Nucleus accumbens (tissue), 56 donors: ENCODE data around the gene TMEM212.
"Not testable (repeated sequence)": the region's sequence is repeated elsewhere in the genome, so short reads cannot be mapped to it uniquely, and the experiment has no call there.

ENCODE experiments used
- DNase-seq, 56 donors: peaks; one replicate each; lab custom pipeline; 2025; lab: John Stamatoyannopoulos, UW

TMEM212 gene

GRCh38 chr3:171880101-171880870 is 37.1 kb downstream of the TMEM212 start:
- DNase-seq: no peak

GRCh38 chr3:171881251-171881650 is 38.1 kb downstream of the TMEM212 start:
- no peak for DNase-seq

DNA sequence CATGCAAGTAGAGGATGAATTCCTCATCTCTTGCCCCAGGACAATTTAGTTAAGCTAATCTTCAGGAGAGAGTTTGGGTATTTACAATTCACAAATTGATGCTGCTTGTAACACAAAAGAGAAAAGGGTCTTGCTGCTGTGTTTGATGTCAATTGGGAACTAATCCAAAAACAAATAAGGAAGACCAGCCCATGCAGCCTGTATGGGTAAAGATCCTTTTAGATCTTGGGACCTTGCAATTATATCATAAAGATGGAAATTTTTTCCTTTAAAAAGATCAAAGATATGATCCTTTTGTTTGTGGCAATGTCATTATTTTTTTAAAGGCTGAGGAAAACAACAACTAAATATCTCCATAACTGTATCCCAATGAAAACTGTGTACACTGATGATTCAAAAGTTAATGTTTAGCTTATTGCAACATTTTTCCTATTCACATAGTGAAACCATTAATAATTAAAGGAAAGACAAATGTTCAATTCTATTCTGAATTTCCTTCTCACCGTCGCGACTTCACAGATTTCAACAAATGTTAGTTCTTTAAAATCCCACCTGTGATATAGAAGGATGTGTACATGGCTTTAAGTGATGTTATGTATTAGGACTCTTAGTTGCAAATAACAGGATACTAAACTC is 40.2 kb downstream of the TMEM212 start:
- no peak for DNase-seq

- no peak for DNase-seq
These were observed 40.7 kb downstream of the TMEM212 start for GRCh38 chr3:171883893-171884279.

DNA sequence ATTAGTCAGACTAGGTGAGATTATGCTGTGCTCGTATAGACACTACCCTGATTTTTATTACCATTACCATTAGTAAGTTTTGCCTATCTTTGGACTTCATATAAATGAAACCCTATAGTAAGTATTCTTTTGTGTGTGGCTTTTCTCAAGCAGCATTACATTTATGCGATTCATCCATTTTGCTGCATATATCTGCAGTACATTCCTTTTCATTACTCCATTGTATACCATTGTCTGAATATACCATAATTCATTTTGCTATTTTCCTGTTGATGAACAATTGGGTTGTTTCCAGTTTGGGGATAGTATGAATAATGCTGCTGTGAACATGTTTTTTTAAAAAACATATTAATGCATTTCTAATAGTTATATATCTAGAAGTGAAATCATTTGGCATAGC is 45.3 kb downstream of the TMEM212 start:
- no peak for DNase-seq

- no peak for DNase-seq
These were observed 47.2 kb downstream of the TMEM212 start for GRCh38 chr3:171890398-171890797.

DNA sequence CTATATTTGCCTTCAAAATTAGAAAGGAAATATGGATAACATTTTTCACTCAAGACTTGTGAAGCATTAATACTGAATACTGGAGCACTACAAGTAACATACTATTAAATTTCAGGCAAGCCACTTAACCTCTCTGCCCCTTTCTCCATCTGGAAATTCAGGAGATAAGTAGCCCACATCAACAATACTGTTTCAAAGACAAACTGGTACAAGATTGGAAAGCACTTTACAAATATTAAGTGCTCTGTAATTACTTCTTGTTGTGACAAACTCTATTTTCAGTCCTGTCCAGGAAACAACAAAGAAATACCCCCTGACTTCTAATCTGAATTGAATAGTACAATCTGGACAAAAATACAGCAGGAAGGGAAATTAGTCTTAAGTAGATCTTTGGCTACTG is 49.3 kb downstream of the TMEM212 start:
- no peak for DNase-seq

- DNase-seq: no peak
These were observed 52.1 kb downstream of the TMEM212 start for GRCh38 chr3:171895291-171895690.

DNA sequence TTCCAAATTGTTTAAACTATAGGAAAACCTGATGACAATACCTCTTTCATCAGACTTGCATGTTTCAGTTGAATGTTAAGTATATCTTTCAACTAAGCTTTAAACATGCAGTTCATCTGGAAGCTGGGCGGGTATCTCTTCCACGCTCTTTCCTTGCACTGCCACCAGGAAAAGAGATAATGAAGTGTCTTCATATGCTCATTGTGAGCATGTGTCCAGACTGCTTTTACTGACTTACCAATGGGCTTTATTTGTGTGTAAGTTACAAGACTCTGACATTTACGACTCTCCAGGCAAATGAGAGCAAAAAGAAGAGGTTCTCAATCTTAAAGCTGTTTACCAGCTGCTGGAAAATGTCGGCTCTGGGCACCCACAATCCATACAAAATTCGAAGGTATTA is 52.8 kb downstream of the TMEM212 start:
- no peak for DNase-seq

DNA sequence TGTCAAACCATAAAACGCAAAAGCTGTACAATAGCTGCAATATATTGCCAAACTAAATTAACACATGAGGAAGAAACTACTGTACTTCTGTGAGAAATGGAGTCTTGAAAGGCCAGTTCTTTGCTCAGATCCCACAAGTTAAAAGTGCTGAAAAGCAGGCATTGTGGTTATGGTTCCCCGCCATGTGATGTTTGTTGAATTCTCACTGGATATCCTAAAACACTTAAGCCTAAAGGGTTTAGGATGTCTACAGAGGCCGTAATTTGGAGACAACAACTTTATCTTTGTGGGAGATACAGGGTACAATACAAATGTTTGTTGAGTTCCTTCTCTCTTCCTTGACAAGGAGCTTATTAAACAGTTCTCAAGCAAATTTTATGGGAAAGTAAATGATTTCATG is 53.2 kb downstream of the TMEM212 start:
- DNase-seq: no peak

- no peak for DNase-seq
These were observed 55.0 kb downstream of the TMEM212 start for GRCh38 chr3:171898192-171898591.

- DNase-seq: no peak
These were observed 57.3 kb downstream of the TMEM212 start for GRCh38 chr3:171900446-171900845.

DNA sequence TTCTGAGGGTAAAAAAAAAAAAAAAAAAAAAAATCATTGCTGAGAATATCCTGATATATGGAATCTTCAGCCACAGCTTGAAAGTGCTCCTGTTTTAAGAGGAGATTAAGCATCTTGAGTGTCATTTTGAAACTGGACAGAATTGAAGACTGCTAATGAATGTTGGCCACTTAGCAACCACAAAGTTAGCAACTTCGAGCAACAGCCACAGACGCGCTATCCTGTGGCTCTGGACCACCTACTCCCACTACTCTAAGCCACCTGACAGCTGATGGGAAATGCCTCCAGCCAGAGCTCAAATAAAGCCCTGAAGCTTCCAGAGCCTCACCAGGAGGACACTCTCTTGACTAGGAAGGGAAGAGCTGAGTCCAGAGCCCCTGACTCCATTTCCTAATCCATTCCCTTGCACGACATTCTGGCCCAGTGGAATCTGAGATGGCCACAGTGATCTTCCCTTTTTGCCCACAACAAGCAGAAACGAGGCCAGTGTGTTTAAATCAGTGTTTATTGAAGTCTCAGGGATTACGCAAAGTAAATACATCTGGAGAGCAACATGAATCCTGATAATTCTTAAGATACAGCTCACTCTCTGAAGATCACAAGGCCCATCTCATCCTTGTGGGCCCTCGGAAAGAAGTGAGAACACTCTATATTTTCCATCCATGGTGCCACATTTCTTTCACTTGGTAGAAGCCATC is 58.6 kb downstream of the TMEM212 start:
- DNase-seq: no peak

- DNase-seq: no peak
These were observed 61.7 kb downstream of the TMEM212 start for GRCh38 chr3:171904829-171905228.

DNA sequence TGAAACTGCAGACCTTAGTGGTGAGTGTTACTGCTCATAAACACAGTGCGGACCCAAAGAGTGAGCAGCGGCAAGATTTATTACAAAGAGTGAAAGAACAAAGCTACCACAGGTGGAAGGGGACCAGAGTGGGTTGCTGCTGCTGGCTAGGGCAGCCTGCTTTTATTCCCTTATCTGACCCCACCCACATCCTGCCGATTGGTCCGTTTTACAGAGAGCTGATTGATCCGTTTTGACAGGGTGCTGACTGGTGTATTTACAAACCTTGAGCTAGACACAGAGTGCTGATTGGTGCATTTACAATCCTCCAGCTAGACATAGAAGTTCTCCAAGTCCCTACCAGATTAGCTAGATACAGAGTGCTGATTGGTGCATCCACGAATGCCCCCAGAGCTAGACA is 63.4 kb downstream of the TMEM212 start:
- DNase-seq: not testable (repeated sequence)

DNA sequence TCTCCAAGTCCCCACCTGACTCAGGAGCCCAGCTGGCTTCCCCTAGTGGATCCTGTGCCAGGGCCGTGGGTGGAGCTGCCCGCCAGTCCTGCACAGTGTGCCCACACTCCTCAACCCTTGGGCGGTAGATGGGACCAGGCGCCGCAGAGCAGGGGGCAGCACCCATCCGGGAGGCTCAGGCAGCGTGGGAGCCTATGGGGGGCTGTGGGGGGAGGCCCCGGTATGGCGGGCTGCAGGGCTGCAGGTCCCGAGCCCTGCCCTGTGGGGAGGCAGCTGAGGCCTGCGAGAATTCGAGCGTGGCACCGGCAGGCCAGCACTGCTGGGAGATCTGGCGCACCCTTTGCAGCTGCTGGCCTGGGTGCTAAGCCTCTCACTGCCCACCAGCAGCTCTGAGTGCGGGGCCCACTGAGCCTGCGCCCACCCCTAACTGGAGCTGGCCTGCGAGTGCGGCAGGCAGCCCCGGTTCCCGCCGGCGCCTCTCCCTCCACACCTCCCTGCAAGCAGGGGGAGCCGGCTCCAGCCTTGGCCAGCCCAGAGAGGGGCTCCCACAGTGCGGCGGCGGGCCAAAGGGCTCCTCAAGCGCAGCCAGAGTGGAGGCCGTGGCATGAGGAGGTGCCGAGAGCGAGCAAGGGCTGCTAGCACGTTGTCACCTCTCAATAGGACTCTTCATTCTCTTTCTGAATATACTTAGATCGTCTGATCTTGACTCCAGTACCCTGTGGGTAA is 64.0 kb downstream of the TMEM212 start:
- no peak for DNase-seq

DNA sequence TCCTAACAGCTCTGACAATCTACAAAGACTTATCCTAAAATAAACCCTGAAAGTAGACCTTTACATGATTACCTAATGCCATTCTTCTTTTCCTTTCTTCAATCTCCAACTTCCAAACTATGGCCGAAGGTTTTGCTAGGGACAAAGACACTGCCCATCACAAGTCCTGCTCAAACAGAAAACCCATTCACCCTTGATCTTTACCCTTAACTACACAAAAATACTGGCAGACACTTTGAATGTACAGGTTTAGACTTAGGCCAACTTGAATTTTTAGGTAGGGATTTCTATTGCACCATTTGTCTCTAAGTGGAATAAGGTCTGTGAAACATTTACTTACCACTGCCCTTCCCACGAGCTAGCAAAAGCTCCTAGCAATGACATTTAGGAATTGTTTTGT is 64.6 kb downstream of the TMEM212 start:
- DNase-seq: no peak

- no peak for DNase-seq
These were observed 65.6 kb downstream of the TMEM212 start for GRCh38 chr3:171908731-171909130.
